GM12878 (cell line): ENCODE results near the gene BORCS6. TPM values are rescaled to one million over a fixed set of nuclear protein-coding genes. Genes with fewer than 3 reads are reported as not detected.

Experiments
- ATF3 ChIP-seq: IDR thresholded peaks from 2 replicates; pipeline ENCODE4 v1.6.1; 2011; ENCODE audit warnings: low read depth, mild to moderate bottlenecking, low read length, moderate library complexity, borderline replicate concordance; ENCODE audit errors: extremely low read depth
- BCL3 ChIP-seq: IDR thresholded peaks from 2 replicates; pipeline ENCODE4 v1.6.1; 2011; ENCODE audit warnings: borderline replicate concordance, low read depth, mild to moderate bottlenecking, moderate library complexity, low read length; ENCODE audit not compliant: insufficient read depth, poor library complexity, severe bottlenecking
- BHLHE40 ChIP-seq, 2 experiments: fragments of 450-650 bp in 1 of 2; IDR thresholded peaks; 2 replicates each; pipeline ENCODE4 v1.6.1; 2011 to 2017; ENCODE audit warnings: low read depth in 2 of 2, borderline replicate concordance in 1 of 2, improper control_type of control experiment in 1 of 2, low read length in 1 of 2, mild to moderate bottlenecking in 1 of 2
- CBX3 ChIP-seq: fragments of 200-600 bp; sonication (generic); IDR thresholded peaks from 2 replicates; pipeline ENCODE4 v1.6.1; 2016; ENCODE audit warnings: low read depth, borderline replicate concordance
- CHD4 ChIP-seq: fragments of 200-600 bp; sonication (generic); IDR thresholded peaks from 2 replicates; pipeline ENCODE4 v1.6.1; 2016; ENCODE audit warnings: mild to moderate bottlenecking
- E2F4 ChIP-seq: IDR thresholded peaks from 2 replicates; pipeline ENCODE4 v1.6.1; 2012; ENCODE audit warnings: low read depth, low read length, improper control_type of control experiment
- ETV6 ChIP-seq, 2 experiments: fragments of 450-650 bp in 1 of 2; IDR thresholded peaks in 1 of 2; conservative IDR thresholded peaks in 1 of 2; 2 replicates each; pipeline ENCODE4 v1.6.1; 2014; ENCODE audit warnings: antibody characterized with exemption in 1 of 2, borderline replicate concordance in 1 of 2, low read depth in 1 of 2, mild to moderate bottlenecking in 1 of 2, moderate library complexity in 1 of 2
- HCFC1 ChIP-seq: fragments of 150-350 bp; IDR thresholded peaks from 2 replicates; pipeline ENCODE4 v1.6.1; 2014; ENCODE audit warnings: low read length
- HDAC2 ChIP-seq: fragments of 200-600 bp; sonication (generic); IDR thresholded peaks from 2 replicates; pipeline ENCODE4 v1.6.1; 2017
- HDAC6 ChIP-seq: fragments of 200-600 bp; sonication (generic); IDR thresholded peaks from one replicate; pipeline ENCODE4 v1.8.0; 2017; ENCODE audit warnings: antibody characterized with exemption; ENCODE audit not compliant: unreplicated experiment
- IKZF2 ChIP-seq, 2 experiments: fragments of 450-650 bp; IDR thresholded peaks; 2 replicates each; pipeline ENCODE4 v1.6.1; 2017; ENCODE audit warnings: mild to moderate bottlenecking in 2 of 2, moderate library complexity in 2 of 2
- MAX ChIP-seq: IDR thresholded peaks from 2 replicates; pipeline ENCODE4 v1.6.1; 2012; ENCODE audit warnings: low read depth, low read length, improper control_type of control experiment
- MYB ChIP-seq: fragments of 150-350 bp; IDR thresholded peaks from 2 replicates; pipeline ENCODE4 v1.6.1; 2014; ENCODE audit warnings: mild to moderate bottlenecking, low read depth, low read length, borderline replicate concordance
- MYC ChIP-seq: IDR thresholded peaks from 2 replicates; pipeline ENCODE4 v1.6.1; 2011; ENCODE audit warnings: mild to moderate bottlenecking, low read length, moderate library complexity, inconsistent platforms; ENCODE audit not compliant: insufficient read depth, insufficient replicate concordance, insufficient read length, severe bottlenecking
- NFYA ChIP-seq: IDR thresholded peaks from 2 replicates; pipeline ENCODE4 v1.6.1; 2011; ENCODE audit warnings: low read depth, mild to moderate bottlenecking, low read length, improper control_type of control experiment, borderline replicate concordance
- NR2C1 ChIP-seq: fragments of 450-650 bp; IDR thresholded peaks from 2 replicates; pipeline ENCODE4 v1.6.1; 2017; ENCODE audit warnings: antibody characterized with exemption, mild to moderate bottlenecking, moderate library complexity
- PBX3 ChIP-seq: IDR thresholded peaks from 2 replicates; pipeline ENCODE4 v1.6.1; 2011; ENCODE audit warnings: mild to moderate bottlenecking, low read depth, low read length, moderate library complexity; ENCODE audit not compliant: insufficient replicate concordance
- RELA ChIP-seq: fragments of 450-650 bp; IDR thresholded peaks from 2 replicates; pipeline ENCODE4 v1.8.0; 2014; ENCODE audit warnings: borderline replicate concordance; ENCODE audit not compliant: partially characterized antibody
- TCF12 ChIP-seq: IDR thresholded peaks from 2 replicates; pipeline ENCODE4 v1.6.1; 2011; ENCODE audit warnings: low read depth, mild to moderate bottlenecking, low read length
- ZNF592 ChIP-seq: fragments of 450-650 bp; IDR thresholded peaks from 2 replicates; pipeline ENCODE4 v1.6.1; 2017; ENCODE audit warnings: mild to moderate bottlenecking, moderate library complexity
- polyA plus RNA-seq, 11 experiments: library from polyadenylated mRNA; depleted of rRNA in 4 of 11; unstranded in 6 of 11; stranded (reverse) in 5 of 11; fragments of >200 nt; fragmentation: Nextera tagmentation in 4 of 11; fragmentation: Illumina TruSeq in 1 of 11; extraction: Ambion mirVana in 4 of 11; extraction: Trizol in 1 of 11; gene quantifications; 1 replicate in 1 of 11; 2 replicates in 10 of 11; pipeline versions ENCODE4 v1.2.1 to v1.2.3, GENCODE V29; 2011 to 2016; ENCODE audit warnings: inconsistent platforms in 2 of 11, missing spikeins in 2 of 11, low read depth in 1 of 11
- total RNA-seq, 4 experiments: library from RNA; depleted of rRNA in 3 of 4; stranded (reverse); fragments of >200 nt in 3 of 4; fragmentation: Illumina TruSeq in 1 of 4; extraction: Trizol in 1 of 4; gene quantifications; 2 replicates each; pipeline versions ENCODE4 v1.2.1 to v1.2.3, GENCODE V29; 2013 to 2021

BORCS6 gene
- total and polyA plus RNA-seq, 10 of the 15 experiments (the other 5 are each of a cell fraction or from before 2014, with no cell fraction given) = 0.37 to 14.1 (median 6.7) TPM

GRCh38 chr17:8156246-8156992 is 33.6 kb downstream of the BORCS6 start (continued):
- TF ChIP-seq PBX3 (peak; percentile 93), MYC (no peak), NFYA (peak; percentile 84), ATF3 (no peak), CHD4 (no peak), ETV6 (conservative IDR thresholded peaks at IDR 0.05 in 1 of 2, IDR thresholded peaks at IDR 0.05 in 1 of 2; ENCODE audit: borderline replicate concordance in 1 of 2, low read depth in 1 of 2) (no peak), TCF12 (0 out of 2 replicates have a peak, but pooled peaks have one; percentile 36), MAX (peak; percentile 91), BHLHE40 (IDR thresholded peaks at IDR 0.05; ENCODE audit: borderline replicate concordance in 1 of 2, low read depth in 2 of 2, low read length in 1 of 2) (peak; percentile 99 to 100), IKZF2 (IDR thresholded peaks at IDR 0.05) (peak in 1 of 2 experiments; percentile 82; a peak in 1 of 4 replicates), ZNF592 (no peak), MYB (0 out of 2 replicates have a peak, but pooled peaks have one; percentile 24), CBX3 (no peak), RELA (peak; percentile 69), HDAC2 (no peak), BCL3 (no peak), HCFC1 (peak; percentile 63; the same call in 1 of the 2 replicates), E2F4 (no peak), NR2C1 (peak; percentile 86), HDAC6 (peak; percentile 83)
